ENCODE measurements around the gene SPAG16. TPM values are rescaled to one million over a fixed set of nuclear protein-coding genes. Genes with fewer than 3 reads are reported as not detected.

SPAG16 gene
- total RNA-seq, 2 donors from 2014 or later = 15.5 to 22.8 TPM

DNA sequence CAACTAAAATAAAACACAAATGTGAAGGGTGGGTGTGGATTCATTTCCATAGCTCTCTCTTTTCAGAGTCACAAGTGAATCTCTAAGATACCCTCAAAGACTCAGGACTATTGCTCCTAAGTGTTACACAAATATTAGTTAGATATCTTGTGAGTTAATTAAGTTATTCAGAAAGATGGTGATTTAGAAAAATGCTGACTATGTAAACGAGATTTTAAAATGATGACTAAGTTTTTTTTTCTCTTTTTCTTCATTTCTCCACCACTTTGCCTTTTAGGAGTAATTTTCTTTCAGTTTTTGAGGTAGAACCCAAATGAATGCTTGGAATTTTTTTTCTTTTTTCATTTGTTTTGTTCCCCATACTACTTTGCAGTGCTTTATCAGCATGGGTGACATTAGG is 479.7 kb downstream of the SPAG16 start:
- Histone ChIP-seq H3K4me3 (no peak overlapping the region), H3K36me3 (replicated peaks in 1 of 2; ENCODE audit: insufficient read depth in 1 of 2, low read depth in 2 of 2) (no peaks in the 10 kb centered on the region), H3K4me1 (no peaks in the 10 kb centered on the region), H3K27me3 (no peaks in the 10 kb centered on the region), H3K9me3 (no peaks in the 10 kb centered on the region), H3K27ac (no peak overlapping the region)
- WGBS, 2 donors = 25 to 26% methylated on average over 1 of the region's 1 CpG
- TF ChIP-seq, protein P1, sequence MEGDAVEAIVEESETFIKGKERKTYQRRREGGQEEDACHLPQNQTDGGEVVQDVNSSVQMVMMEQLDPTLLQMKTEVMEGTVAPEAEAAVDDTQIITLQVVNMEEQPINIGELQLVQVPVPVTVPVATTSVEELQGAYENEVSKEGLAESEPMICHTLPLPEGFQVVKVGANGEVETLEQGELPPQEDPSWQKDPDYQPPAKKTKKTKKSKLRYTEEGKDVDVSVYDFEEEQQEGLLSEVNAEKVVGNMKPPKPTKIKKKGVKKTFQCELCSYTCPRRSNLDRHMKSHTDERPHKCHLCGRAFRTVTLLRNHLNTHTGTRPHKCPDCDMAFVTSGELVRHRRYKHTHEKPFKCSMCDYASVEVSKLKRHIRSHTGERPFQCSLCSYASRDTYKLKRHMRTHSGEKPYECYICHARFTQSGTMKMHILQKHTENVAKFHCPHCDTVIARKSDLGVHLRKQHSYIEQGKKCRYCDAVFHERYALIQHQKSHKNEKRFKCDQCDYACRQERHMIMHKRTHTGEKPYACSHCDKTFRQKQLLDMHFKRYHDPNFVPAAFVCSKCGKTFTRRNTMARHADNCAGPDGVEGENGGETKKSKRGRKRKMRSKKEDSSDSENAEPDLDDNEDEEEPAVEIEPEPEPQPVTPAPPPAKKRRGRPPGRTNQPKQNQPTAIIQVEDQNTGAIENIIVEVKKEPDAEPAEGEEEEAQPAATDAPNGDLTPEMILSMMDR (IDR thresholded peaks at IDR 0.05) = no peak
- TF ChIP-seq POLR2A (IDR thresholded peaks at IDR 0.05) = no peak
- DNase-seq = no peak
- intact Hi-C loops (cut with DNase I) = no loop called here
- no peak for ATAC-seq

DNA sequence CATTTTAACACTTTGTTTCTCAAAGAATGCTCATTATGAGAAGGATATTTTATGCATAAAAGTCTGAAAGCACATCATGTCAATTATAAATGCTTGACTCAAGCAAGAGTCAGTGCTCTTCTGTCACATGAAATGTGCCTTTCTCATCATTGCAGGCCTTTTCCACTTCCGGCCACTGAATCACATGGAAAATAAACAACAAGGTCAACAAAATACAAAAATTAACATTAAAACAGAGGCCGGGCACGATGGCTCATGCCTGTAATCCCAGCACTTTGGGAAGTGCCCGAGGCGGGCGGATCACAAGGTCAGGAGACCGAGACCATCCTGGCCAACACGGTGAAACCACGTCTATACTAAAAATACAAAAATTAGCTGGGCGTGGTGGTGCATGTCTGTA is 480.6 kb downstream of the SPAG16 start:
- intact Hi-C loops (cut with DNase I) = no loop called here
- TF ChIP-seq, protein P1 (IDR thresholded peaks at IDR 0.05) = no peak
- TF ChIP-seq POLR2A (IDR thresholded peaks at IDR 0.05) = no peak
- 79 to 81% methylated on average over 10 of the region's 10 CpGs for WGBS, 2 donors

DNA sequence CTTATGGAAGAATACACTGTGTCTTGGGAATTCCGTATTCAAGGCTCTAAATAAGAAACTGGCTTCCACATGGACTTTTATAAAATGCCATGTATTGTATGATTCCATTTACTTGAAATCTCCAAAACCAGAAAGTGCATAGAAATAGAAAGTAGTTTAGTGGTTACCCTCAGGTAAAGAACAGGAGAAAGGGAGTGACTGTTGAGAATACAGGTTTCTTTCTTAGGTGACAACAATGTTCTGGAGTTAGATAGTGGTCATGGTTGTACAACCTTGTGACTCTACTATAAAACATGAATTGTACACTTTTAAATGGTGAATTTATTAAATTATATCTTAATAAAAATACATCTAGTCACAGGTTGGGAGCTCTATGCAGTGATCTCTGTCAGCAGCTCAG is 481.8 kb downstream of the SPAG16 start:
- no peaks in the 10 kb centered on the region for H3K27me3 ChIP-seq
- TF ChIP-seq, protein P1 (IDR thresholded peaks at IDR 0.05) = no peak
- TF ChIP-seq POLR2A (IDR thresholded peaks at IDR 0.05) = no peak
- intact Hi-C loops (cut with DNase I) = no loop called here
- H3K27ac ChIP-seq = no peak overlapping the region
- H3K36me3 ChIP-seq (replicated peaks in 1 of 2; ENCODE audit: insufficient read depth in 1 of 2, low read depth in 2 of 2) = no peaks in the 10 kb centered on the region
- 81 to 83% methylated on average over 1 of the region's 1 CpG for WGBS, 2 donors
- no peaks in the 10 kb centered on the region for H3K4me1 ChIP-seq
- ATAC-seq (no peak), DNase-seq (no peak)
- no peak overlapping the region for H3K4me3 ChIP-seq
- H3K9me3 ChIP-seq = no peaks in the 10 kb centered on the region

More for the DNA sequence above, 480.6 kb downstream of the SPAG16 start:
- Histone ChIP-seq H3K4me1 (no peaks in the 10 kb centered on the region), H3K36me3 (replicated peaks in 1 of 2; ENCODE audit: insufficient read depth in 1 of 2, low read depth in 2 of 2) (no peaks in the 10 kb centered on the region), H3K4me3 (no peak overlapping the region), H3K9me3 (no peaks in the 10 kb centered on the region), H3K27me3 (no peaks in the 10 kb centered on the region), H3K27ac (no peak overlapping the region)
- ATAC-seq = no peak
- no peak for DNase-seq

DNA sequence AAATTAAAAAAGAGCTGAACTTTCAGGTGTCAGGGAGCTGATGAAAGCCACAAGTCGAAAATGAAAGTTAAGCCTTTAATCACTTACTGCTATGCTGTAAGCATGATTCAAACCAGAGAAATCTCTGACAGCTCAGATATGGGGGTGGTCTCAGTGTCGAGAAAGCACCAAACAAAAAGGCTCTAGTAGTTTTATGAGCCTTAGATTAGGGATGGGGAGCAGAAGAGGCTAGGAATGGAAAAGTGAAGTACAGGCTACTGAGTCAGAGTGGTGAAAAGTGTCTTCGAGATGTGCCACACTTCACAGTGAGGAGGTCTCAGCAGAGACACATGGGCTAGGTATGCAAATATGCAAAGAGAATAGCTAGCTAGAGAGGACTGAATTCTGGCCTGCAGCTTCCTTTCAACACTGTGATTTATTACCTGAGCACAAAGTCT is 482.2 kb downstream of the SPAG16 start:
- intact Hi-C loops (cut with DNase I) = no loop called here
- no peaks in the 10 kb centered on the region for H3K9me3 ChIP-seq
- H3K27me3 ChIP-seq = no peaks in the 10 kb centered on the region
- no peak for TF ChIP-seq POLR2A (IDR thresholded peaks at IDR 0.05)
- TF ChIP-seq, protein P1 (IDR thresholded peaks at IDR 0.05) = no peak
- no peak for DNase-seq
- no peak overlapping the region for H3K4me3 ChIP-seq
- 36 to 46% methylated on average over 3 of the region's 3 CpGs for WGBS, 2 donors
- no peaks in the 10 kb centered on the region for H3K4me1 ChIP-seq
- H3K36me3 ChIP-seq (replicated peaks in 1 of 2; ENCODE audit: insufficient read depth in 1 of 2, low read depth in 2 of 2) = no peaks in the 10 kb centered on the region
- no peak overlapping the region for H3K27ac ChIP-seq
- no peak for ATAC-seq

DNA sequence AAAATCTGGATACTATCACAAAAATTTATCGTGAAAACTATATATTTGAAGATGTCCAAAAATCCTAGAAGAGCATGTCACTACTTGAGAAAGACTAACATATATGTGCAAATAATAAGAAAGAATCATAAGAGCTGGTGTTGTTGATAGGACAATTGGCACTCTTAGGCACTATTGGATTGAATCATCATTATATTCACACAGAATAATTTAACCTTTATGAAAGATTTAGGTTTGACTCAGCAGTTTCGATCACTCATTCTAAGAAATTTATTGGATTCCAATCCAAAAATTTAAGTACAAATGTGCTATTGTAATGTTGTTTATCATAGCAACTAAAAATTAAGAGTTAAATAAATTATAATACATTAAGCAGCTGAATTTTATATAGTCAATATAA is 503.6 kb downstream of the SPAG16 start:
- intact Hi-C loops (cut with DNase I) = no loop called here
- ATAC-seq (no peak), DNase-seq (no peak)
- no peaks in the 10 kb centered on the region for H3K4me1 ChIP-seq
- no peak overlapping the region for H3K27ac ChIP-seq
- no peak for TF ChIP-seq POLR2A (IDR thresholded peaks at IDR 0.05)
- TF ChIP-seq, protein P1 (IDR thresholded peaks at IDR 0.05) = no peak
- no peak overlapping the region for H3K4me3 ChIP-seq
- no peaks in the 10 kb centered on the region for H3K36me3 ChIP-seq (replicated peaks in 1 of 2; ENCODE audit: insufficient read depth in 1 of 2, low read depth in 2 of 2)
- 84% methylated on average over 2 of the region's 2 CpGs for WGBS, 2 donors
- H3K27me3 ChIP-seq = no peaks in the 10 kb centered on the region
- H3K9me3 ChIP-seq = no peaks in the 10 kb centered on the region

Measured in body of pancreas (tissue), 4 donors.